ENCODE results near the gene PTAFR. TPM values are rescaled to one million over a fixed set of nuclear protein-coding genes. Genes with fewer than 3 reads are reported as not detected.

The PTAFR gene
- total RNA-seq, 1 experiment from 2014 or later = 0.09 TPM

DNA sequence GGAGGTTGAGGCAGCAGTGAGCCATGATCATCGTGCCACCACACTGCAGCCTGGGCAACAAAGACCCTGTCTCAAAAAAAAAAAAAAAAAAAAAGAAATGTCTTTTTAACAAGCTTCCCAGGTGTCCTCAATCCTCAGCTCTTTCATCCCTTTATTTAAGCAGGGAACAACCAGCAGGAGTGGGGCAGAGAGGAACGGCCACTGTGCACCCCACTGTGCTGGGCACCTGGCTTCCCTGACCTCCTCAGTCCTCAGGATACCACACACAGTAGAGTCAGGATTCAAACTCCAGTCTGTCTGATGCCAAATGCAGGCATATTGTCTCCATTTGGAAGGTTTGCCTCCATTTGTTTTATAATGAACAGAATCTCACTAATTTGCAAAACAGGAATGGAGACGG, 19.8 kb upstream of the PTAFR start:
- no peak overlapping the region for H3K27ac ChIP-seq (ENCODE audit: low read depth, low read length, poor library complexity, severe bottlenecking)
- no peak overlapping the region for H3K4me3 ChIP-seq (ENCODE audit: low read depth, low read length, poor library complexity, severe bottlenecking)
- intact Hi-C loops (cut with micrococcal nuclease; ENCODE audit: unreplicated experiment) = no loop called here
- H3K9me3 ChIP-seq (ENCODE audit: low read depth, low read length, poor library complexity, severe bottlenecking) = no peaks in the 10 kb centered on the region
- no peaks in the 10 kb centered on the region for H3K27me3 ChIP-seq (replicated peaks; ENCODE audit: insufficient read depth, low read depth, low read length, poor library complexity)
- no peaks in the 10 kb centered on the region for H3K4me1 ChIP-seq (ENCODE audit: insufficient read depth, low read length, poor library complexity, severe bottlenecking)
- peaks cover 18% of the 10 kb centered on the region for H3K36me3 ChIP-seq (ENCODE audit: insufficient read depth, low read length, poor library complexity, severe bottlenecking)
- TF ChIP-seq, protein P1, sequence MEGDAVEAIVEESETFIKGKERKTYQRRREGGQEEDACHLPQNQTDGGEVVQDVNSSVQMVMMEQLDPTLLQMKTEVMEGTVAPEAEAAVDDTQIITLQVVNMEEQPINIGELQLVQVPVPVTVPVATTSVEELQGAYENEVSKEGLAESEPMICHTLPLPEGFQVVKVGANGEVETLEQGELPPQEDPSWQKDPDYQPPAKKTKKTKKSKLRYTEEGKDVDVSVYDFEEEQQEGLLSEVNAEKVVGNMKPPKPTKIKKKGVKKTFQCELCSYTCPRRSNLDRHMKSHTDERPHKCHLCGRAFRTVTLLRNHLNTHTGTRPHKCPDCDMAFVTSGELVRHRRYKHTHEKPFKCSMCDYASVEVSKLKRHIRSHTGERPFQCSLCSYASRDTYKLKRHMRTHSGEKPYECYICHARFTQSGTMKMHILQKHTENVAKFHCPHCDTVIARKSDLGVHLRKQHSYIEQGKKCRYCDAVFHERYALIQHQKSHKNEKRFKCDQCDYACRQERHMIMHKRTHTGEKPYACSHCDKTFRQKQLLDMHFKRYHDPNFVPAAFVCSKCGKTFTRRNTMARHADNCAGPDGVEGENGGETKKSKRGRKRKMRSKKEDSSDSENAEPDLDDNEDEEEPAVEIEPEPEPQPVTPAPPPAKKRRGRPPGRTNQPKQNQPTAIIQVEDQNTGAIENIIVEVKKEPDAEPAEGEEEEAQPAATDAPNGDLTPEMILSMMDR (conservative IDR thresholded peaks at IDR 0.05; ENCODE audit: low read depth, low read length) = no peak
- no peak for TF ChIP-seq EZH2 (IDR thresholded peaks at IDR 0.05; ENCODE audit: borderline replicate concordance, low read depth, low read length, poor library complexity, severe bottlenecking)
- CTCF ChIA-PET = no interaction called here
- POLR2A ChIA-PET (ENCODE audit: low non-redundant PET) = interaction anchor here (0.6 kb wide), 1 partner anchor 66 kb away, joined by 5 read pairs; no protein-coding TSS in a partner anchor
- no peak for DNase-seq (ENCODE audit: low spot score)
- no TSS peak for BruUV-seq (replicated peaks)

DNA sequence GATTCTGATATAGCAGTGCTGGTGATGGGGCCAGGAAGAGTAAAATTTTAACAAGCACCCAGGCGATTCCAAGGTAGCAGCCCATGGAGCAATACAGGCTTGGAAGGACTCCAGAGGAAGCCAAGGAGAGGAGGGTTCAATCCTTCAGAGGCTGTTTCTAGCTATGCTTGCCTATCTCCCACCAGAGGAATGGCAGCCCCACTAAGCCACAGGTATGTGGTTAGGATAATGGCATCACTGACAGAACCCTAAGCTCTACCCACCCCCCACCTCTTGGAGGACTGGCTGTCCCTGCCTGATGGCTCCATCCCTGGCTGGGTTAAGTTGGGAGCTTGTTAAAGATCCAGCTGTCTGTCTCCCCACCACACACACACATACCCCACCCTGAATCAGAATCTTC, 19.3 kb upstream of the PTAFR start:
- Histone ChIP-seq H3K4me1 (ENCODE audit: insufficient read depth, low read length, poor library complexity, severe bottlenecking) (no peaks in the 10 kb centered on the region), H3K9me3 (ENCODE audit: low read depth, low read length, poor library complexity, severe bottlenecking) (no peaks in the 10 kb centered on the region), H3K27me3 (replicated peaks; ENCODE audit: insufficient read depth, low read depth, low read length, poor library complexity) (no peaks in the 10 kb centered on the region), H3K27ac (ENCODE audit: low read depth, low read length, poor library complexity, severe bottlenecking) (no peak overlapping the region), H3K36me3 (ENCODE audit: insufficient read depth, low read length, poor library complexity, severe bottlenecking) (peaks cover 14% of the 10 kb centered on the region), H3K4me3 (ENCODE audit: low read depth, low read length, poor library complexity, severe bottlenecking) (no peak overlapping the region)
- TF ChIP-seq, protein P1 (conservative IDR thresholded peaks at IDR 0.05; ENCODE audit: low read depth, low read length) = no peak
- TF ChIP-seq EZH2 (IDR thresholded peaks at IDR 0.05; ENCODE audit: borderline replicate concordance, low read depth, low read length, poor library complexity, severe bottlenecking) = no peak
- no TSS peak for BruUV-seq (replicated peaks)
- intact Hi-C loops (cut with micrococcal nuclease; ENCODE audit: unreplicated experiment) = no loop called here
- ChIA-PET POLR2A (ENCODE audit: low non-redundant PET) (no interaction called here), CTCF (interaction anchor here (0.5 kb wide), 1 partner anchor 639 kb away, joined by 7 read pairs; no protein-coding TSS in a partner anchor)
- DNase-seq (ENCODE audit: low spot score) = no peak

DNA sequence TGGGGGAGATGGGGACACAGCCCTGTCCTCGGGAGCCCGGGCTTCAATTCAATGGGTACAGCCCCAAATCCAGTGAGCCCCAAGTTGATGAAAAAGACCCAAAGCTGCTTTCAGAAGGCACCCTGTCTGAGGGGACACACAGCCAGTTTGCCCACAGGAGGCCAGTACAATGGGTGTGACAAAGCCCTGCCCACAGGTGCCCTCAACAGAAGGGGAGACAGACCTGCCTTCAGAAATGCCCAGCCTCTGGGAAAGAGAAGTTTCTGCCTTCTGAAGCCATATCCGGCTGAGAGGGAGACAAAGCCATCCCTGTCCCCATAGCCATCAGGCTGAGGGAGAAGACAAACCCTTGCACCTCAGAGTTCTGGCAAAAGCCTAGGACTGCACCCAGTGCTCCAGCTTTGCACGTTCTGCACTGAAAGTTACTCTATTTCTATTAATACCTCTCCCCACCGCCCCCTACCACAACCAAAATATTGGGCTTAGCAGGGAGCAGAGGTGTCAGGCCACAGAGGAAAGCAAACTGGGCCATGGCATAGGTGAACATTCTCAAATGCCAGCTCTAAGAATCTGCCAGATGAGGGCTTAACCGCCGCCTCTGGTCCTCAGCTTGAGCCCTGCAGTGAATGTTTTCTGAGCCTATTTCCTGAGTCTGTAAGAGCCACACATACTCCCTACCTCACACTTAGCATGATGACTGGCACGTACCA, 18.0 kb upstream of the PTAFR start:
- H3K4me1 ChIP-seq (ENCODE audit: insufficient read depth, low read length, poor library complexity, severe bottlenecking) = no peaks in the 10 kb centered on the region
- no peak for TF ChIP-seq EZH2 (IDR thresholded peaks at IDR 0.05; ENCODE audit: borderline replicate concordance, low read depth, low read length, poor library complexity, severe bottlenecking)
- TF ChIP-seq, protein P1 (conservative IDR thresholded peaks at IDR 0.05; ENCODE audit: low read depth, low read length) = no peak
- BruUV-seq (replicated peaks) = no TSS peak
- H3K27ac ChIP-seq (ENCODE audit: low read depth, low read length, poor library complexity, severe bottlenecking) = no peak overlapping the region
- no peaks in the 10 kb centered on the region for H3K9me3 ChIP-seq (ENCODE audit: low read depth, low read length, poor library complexity, severe bottlenecking)
- DNase-seq (ENCODE audit: low spot score) = no peak
- intact Hi-C loops (cut with micrococcal nuclease; ENCODE audit: unreplicated experiment) = no loop called here
- ChIA-PET CTCF (no interaction called here), POLR2A (ENCODE audit: low non-redundant PET) (no interaction called here)
- H3K36me3 ChIP-seq (ENCODE audit: insufficient read depth, low read length, poor library complexity, severe bottlenecking) = peaks cover 4% of the 10 kb centered on the region
- H3K4me3 ChIP-seq (ENCODE audit: low read depth, low read length, poor library complexity, severe bottlenecking) = no peak overlapping the region
- no peaks in the 10 kb centered on the region for H3K27me3 ChIP-seq (replicated peaks; ENCODE audit: insufficient read depth, low read depth, low read length, poor library complexity)
